Stimulated activated CD8-positive, alpha-beta memory T cell treated with anti-CD3 and anti-CD28 coated beads, Interleukin-7, amount 100 ng/mL, for 24 hours (primary cell): ENCODE data around the gene ZBTB20.

ENCODE experiments used
- DNase-seq: peaks from one replicate; pipeline ENCODE4 v3.0.0-alpha.2; 2020; ENCODE audit warnings: low read depth

Gene ZBTB20

GRCh38 chr3:114364806-114365654, 782.1 kb downstream of the ZBTB20 start:
- no peak for DNase-seq

DNA sequence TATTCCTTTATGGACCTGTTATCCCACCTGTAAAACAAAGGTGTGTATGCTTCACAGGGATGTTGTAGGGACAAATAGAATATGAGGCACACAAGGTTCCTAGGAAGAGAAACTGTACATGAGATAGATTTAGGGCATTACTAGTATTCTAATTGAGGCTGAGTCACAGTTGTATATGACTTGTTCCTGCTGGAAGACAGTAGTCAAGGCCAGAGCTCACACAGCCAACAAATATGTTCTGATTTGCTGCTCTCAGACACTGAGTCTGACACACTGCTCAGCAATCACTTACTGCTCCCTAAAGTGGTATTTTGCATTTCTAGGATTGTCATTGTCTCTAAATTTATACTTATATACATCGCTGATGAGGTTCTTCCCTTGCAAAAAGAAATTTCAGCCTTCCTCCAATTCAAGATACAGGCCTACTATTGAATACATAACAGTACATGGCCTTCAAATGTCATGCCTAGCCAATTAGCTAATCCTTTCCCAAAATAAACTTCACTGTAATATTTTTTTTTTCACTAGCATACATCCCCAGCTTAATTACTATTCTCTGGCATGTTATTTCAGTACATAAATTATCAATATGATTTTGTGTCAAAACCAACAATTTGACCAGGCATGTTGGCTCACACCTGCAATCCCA, 783.4 kb downstream of the ZBTB20 start:
- no peak for DNase-seq

DNA sequence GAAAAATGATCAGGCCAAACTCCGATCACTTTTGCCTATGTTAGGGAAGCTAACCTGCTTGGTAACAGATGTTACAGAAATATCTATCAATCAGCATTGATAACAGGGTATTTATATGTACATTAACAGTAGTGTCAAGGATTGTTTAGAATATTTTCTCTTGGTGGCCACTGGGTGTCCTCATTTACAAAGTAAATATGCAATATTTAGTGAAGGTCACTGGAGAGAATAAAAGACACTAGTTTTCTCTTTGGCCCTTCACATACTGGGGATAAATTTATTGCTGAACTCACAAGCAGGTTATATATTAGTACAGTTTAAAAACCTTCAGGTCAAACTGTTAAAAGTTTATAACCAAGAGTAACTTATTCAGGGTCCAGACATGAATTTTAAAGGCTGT, 784.3 kb downstream of the ZBTB20 start:
- DNase-seq = no peak

DNA sequence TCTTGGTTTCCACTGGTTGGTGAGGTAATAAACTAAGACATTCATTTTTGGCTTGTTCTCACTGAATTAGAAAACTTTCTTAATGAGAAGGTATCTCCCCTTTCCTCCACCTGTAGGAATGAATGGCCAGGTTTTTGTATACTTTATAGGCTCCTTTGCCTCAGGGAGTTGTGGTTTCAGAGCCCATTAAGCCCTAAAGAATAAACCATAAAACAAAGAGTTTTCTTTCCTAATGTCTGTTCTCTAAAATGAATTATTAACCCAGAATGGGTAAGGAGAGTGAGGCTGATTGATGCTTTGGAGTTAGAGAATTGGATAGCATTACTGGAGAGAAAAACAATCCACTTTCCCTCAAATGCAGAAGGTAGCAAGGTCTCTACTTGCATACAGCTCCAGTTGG, 785.7 kb downstream of the ZBTB20 start:
- no peak for DNase-seq

DNA sequence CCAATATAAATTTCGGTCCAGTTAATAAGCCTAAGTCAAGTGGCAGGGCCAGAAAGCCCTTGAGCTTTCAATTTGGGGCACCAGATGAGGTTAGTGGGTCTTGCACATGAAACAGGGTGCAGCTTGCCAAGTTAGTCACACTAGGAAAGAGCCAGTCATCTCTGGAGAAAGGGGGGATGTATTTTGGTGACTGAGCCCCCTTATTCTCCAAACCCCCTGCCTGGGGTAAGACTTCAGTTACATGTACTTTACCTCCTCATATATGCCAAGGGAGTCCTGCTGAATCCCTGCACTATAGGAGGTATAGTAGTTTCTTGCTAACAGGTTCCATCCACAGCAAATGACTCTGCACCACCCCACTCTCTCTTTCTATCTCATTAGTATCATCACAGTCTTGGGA, 790.6 kb downstream of the ZBTB20 start:
- DNase-seq = no peak

GRCh38 chr3:114356066-114356465, 791.0 kb downstream of the ZBTB20 start:
- no peak for DNase-seq

DNA sequence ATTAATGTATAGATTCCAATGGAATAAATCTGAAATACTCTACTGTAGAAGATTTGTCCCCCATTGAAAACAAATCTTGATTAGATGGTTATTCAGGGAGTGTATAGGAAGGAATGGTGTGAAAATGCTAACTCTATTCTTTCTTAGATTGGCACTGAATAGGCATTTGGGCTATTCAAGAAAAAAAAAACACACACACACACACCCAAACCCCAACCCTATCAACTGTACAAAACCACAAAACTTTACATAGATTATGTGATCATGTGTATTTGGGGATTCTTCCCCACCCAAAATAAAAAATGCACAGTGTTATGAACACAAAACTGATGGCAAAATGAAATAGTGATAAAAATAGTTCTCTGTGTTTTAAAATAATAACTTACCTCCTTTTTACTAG, 791.4 kb downstream of the ZBTB20 start:
- no peak for DNase-seq

DNA sequence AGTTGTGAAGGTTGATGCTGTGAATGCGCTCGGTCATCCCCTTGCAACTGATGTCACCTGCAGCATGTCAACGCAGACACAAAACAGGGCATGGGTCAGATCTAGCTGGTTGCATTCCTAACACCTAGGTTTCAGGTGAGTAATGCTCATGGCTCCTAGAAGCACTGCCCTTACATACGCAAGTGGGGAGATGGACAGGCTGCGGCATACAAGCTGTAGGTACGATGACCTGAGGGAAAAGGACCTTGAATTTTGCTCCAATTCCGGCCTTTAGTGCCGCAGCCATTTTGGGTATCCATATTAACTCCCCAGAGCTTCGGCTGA, 795.3 kb downstream of the ZBTB20 start:
- DNase-seq = no peak

- no peak for DNase-seq
These were observed 795.8 kb downstream of the ZBTB20 start for GRCh38 chr3:114351123-114351821.

DNA sequence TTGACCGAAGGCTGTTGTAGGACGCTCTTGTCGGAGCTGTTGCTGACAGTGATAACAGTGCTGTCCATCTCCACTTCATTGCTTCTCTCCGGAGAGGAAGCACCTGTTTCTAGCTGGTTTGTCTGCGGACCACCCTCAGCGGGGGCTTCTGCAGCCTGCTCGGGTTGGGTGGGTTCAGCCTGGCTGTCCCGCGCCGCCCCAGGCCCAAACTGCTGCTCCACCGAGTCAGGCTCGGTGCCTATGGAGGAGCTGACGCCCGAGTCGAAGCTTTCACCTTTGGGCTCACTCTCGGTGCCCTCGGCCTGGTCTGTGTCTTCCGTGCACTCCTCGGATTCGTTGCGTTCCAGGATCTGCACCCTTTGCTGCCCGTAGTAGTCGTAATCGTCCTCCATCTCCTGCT, 796.4 kb downstream of the ZBTB20 start:
- no peak for DNase-seq

DNA sequence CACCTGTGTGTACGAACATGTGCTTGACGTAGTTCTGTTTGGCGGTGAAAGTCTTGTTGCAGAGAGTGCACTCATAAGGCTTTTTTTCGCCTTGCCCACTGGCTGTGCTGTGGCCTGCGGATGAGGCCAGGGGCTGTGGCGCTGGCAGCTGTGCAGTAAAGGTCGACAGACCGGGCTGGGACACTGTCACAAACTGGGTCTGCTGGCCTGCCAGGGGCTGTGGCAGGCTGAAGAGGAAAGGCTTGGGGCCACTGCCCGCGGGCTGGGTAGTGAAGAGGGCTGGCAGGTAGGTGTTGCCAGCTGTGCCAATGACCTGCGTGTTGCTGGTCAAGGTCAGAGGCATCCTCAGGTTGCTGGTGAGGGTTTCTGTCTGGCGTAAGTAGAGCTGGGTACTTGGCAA, 796.8 kb downstream of the ZBTB20 start:
- no peak for DNase-seq

GRCh38 chr3:114344492-114344891, 802.6 kb downstream of the ZBTB20 start:
- no peak for DNase-seq

DNA sequence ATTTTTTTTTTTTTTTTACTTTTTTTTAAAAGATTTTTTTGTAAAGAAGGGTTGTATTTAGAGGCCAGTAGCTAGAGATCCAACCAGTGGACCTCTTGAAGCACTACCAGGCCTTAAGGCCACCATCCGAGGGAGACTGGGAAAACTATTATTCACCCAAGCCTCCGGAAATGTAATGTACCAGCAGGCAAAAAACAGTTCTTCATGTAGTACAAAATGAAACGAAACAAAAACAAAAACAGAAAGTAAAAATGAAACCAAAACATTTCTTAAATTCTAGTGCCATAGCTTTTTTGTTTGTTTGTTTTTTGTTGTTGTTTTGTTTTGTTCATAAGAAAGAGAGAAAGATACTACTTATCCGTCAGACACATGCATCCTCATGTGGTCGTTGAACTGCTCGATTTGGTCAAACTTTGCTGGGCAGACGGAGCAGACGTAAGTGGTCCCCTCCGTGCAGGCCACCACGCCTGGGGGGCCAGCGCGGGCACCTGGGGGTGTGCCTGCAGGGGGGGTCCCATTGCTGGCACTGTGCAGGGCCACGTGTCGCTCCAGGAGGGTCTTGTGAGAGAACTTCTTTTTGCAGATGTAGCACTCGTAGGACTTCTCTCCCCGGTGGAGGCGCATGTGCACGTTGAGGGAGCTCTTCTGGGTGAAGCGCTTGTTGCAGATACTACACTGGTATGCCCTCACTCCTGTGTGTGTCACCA, 808.3 kb downstream of the ZBTB20 start:
- DNase-seq = no peak

GRCh38 chr3:114336857-114337256, 810.2 kb downstream of the ZBTB20 start:
- DNase-seq = no peak

- no peak for DNase-seq
These were observed 810.9 kb downstream of the ZBTB20 start for GRCh38 chr3:114336122-114336697.

DNA sequence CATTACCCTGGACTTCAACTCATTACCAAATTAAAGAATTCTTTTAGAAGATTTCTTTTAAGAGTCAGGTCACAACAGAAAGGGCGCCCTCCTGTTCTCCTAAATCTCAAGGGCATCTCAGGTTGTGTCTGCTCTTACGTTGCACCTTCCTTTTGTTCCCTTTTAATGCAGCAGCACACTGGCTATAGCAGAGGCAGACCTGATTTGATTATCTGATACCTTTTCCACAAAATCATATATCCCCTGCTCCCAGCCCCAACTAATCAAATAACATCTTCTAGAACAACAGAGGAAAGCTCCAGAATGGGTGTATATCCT, 813.2 kb downstream of the ZBTB20 start:
- no peak for DNase-seq

DNA sequence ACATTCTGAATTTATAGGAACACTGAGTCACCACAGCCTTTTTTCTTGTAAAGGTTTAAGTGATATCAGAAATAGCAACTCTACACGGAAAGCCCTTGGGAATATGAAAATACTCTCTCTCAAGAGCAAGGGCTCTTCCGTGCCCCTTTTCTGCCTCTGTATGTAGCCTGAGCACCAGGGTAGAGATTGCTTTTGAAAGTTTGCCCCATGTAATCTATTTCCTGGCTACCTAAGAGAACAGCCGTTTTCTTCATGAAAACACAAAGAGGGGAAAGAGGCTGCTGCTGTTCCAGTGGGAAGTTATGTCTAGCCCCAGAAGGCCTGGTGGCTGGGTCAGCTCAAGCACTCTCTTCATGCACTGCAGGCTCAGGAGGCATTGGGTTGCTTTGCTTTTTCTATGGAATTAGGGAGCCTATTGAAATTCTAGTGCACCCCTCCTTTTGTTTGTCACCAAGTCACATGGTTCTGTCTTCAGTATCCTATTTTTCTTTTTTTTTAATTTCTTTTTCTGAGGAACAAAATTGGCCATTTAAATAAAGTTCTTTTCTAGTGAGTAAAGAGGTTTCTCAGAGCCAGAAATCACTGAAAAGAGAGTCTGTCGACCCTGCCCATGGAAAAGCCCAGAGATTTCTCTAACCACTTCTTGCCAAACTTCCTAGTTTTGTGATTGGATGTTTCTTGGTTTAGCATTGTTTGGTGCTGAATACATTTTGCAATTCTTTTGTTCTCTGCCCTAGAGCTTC, 813.7 kb downstream of the ZBTB20 start:
- DNase-seq = no peak

DNA sequence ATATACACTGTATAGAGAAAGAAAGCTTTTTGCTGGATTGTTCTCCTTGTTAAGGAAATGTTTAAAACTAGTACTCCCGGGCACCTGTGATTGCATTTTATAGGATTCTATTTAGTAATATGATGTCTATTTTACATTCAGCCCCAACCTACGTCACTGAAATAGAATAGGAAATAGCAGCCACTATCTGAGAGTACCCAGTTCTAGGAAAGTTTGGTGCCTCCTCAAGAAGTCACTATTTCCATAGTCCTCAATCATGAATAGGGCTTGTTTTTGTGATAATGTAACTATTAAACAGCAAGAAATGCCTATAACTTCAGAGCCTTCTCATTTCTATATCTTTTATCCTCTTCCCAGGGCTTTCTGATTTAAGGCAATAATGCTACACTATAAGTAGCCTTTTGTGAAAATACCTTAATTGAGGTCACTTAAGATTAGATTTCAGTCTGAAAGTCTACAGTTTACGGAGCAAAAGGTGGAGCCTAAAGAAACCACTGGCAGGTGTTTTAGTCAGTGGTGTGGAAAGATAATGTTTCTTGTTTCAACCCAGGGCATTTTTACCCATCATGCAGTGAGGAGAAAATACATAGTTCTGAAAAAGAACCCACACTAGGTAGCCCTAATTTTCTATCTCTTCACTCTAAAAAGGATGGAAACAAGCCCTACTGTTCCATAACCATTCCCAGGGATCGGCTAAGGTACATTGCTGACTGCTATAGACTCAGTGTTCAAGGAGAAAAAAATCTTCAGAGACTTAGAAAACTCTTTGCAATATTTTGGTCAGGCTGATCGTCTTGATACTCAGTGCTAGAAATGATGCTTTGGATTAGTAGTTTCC, 814.5 kb downstream of the ZBTB20 start:
- no peak for DNase-seq

DNA sequence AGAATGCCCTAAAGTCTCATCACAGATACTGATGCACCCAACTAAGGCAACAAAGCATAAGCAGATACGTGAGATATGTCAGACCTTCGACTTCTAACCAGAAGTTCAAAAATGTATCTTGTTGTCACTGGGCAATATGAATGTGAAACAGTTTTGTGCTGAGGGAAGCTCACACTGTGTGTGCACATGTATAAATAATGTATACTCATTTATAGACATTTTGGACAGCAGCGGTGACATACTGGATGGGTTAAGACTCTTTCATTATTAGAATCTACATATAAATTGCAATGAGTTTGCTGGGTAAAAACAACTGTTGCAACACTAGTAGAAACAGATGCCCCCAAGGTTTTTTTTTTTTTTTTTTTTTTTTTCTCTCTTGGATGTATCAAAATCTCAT, 815.4 kb downstream of the ZBTB20 start:
- no peak for DNase-seq

GRCh38 chr3:114331007-114331406, 816.1 kb downstream of the ZBTB20 start:
- no peak for DNase-seq

GRCh38 chr3:114329823-114330222, 817.3 kb downstream of the ZBTB20 start:
- no peak for DNase-seq
